ENCODE results near the gene PTRHD1.
A peak's percentile ranks its signal among the peaks of the same experiment; 100 is the strongest.

Gene PTRHD1, protein sequence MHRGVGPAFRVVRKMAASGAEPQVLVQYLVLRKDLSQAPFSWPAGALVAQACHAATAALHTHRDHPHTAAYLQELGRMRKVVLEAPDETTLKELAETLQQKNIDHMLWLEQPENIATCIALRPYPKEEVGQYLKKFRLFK

GRCh38 chr2:24792874-24793760, at the start of gene PTRHD1, which contains the start of gene CENPO:
Gene PTRHD1, minus strand, starts transcription at chr2:24793391. Its CDS starts 14 bp downstream, at chr2:24793377.
Gene CENPO, plus strand, starts transcription at chr2:24793425. Its CDS starts 495 bp downstream, at chr2:24793920.
- Histone ChIP-seq H3K4me3 (ENCODE audit: low read length) (peak within 1 kb of the TSS; percentile 99), H4K20me1 (ENCODE audit: insufficient read depth, low read length) (no peaks in the 10 kb centered on the region), H3K9me3 (replicated peaks; ENCODE audit: insufficient read depth, low read length) (no peaks in the 10 kb centered on the region), H3K27me3 (replicated peaks; ENCODE audit: insufficient read depth, low read length) (no peaks in the 10 kb centered on the region), H3K9me2 (replicated peaks; ENCODE audit: insufficient read depth, low read length) (no peaks in the 10 kb centered on the region), H3K27ac (ENCODE audit: low read length) (peak within 1 kb of the TSS; percentile 90), H2AFZ (ENCODE audit: low read length) (peak within 1 kb of the TSS; percentile 96), H3F3A (ENCODE audit: insufficient read depth, low read length) (peaks cover 6% of the 10 kb centered on the region; the same call in 1 of the 2 replicates), H3K36me3 (replicated peaks; ENCODE audit: insufficient read depth, low read length) (no peaks in the 10 kb centered on the region), H3K9ac (ENCODE audit: low read length) (peak within 1 kb of the TSS; percentile 99), H3K79me2 (ENCODE audit: low read length) (peaks cover 48% of the 10 kb centered on the region), H3K4me1 (ENCODE audit: low read length) (no peaks in the 10 kb centered on the region), H3K4me2 (ENCODE audit: low read depth, low read length) (peak within 1 kb of the TSS; percentile 94)
- peak; percentile 50 for TF ChIP-seq CTCF (IDR thresholded peaks at IDR 0.05; ENCODE audit: low read length)
- no peak for TF ChIP-seq EZH2phosphoT487 (IDR thresholded peaks at IDR 0.05; ENCODE audit: low read length)
- DNase-seq: peak; percentile 97

DNA sequence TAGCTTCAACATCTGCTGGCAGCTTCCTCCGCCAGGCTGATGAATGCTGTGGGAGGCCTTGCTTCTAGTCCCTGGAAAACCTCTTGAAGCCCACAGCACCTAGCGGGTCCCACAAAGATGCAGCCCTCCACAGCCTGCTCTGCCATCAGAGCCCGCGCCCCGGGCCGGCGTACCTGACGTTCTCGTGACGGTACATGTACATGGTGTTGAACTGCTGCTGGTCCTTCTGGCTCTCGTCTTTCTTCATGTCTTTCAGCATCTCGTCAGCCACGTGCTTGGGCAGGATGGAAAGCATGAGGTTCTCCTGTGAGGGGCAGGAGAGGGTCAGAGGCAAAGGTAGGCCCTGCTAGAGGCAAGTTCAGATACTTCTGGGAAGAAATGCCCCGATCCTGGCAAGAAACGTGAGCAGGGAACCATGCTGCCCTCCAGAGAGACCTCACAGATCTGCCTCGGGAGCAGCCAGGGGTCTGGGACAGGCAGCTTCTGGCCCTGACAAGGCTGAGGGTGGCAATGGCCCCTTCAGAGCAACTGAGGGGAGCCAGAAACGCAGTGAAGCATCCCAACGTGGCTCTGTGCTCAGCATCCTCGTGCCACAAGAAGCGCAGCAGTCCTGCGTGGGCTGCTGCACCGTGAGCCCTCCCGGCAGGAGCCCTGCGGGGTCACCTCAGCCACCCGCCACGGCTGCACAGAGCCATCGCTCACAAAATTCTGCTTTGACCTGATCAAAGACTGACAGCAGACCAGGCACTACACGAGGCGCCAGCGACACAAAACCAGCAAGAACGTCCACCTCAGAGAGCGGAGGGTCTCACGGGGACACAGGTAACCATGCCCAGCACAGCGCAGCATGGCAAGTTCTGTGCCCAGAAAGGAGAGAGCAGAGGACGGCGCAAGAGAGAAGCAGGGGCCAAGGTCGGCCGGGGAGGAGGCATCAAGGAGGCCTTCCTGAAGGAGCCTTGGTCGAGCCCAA, 49.2 kb upstream of the PTRHD1 start:
- Histone ChIP-seq H3K9me2 (replicated peaks; ENCODE audit: insufficient read depth, low read length) (no peaks in the 10 kb centered on the region), H3K27me3 (replicated peaks; ENCODE audit: insufficient read depth, low read length) (no peaks in the 10 kb centered on the region), H3K36me3 (replicated peaks; ENCODE audit: insufficient read depth, low read length) (no peaks in the 10 kb centered on the region; the same call in 1 of the 2 replicates), H3K79me2 (ENCODE audit: low read length) (peaks cover 5% of the 10 kb centered on the region), H3K4me3 (ENCODE audit: low read length) (no peak overlapping the region), H4K20me1 (ENCODE audit: insufficient read depth, low read length) (no peaks in the 10 kb centered on the region), H3K27ac (ENCODE audit: low read length) (no peak overlapping the region), H3K9ac (ENCODE audit: low read length) (no peak overlapping the region), H3F3A (ENCODE audit: insufficient read depth, low read length) (no peaks in the 10 kb centered on the region), H3K4me1 (ENCODE audit: low read length) (no peaks in the 10 kb centered on the region), H3K9me3 (replicated peaks; ENCODE audit: insufficient read depth, low read length) (no peaks in the 10 kb centered on the region), H2AFZ (ENCODE audit: low read length) (no peak overlapping the region), H3K4me2 (ENCODE audit: low read depth, low read length) (no peak overlapping the region)
- TF ChIP-seq CTCF (IDR thresholded peaks at IDR 0.05; ENCODE audit: low read length) (no peak), EZH2phosphoT487 (IDR thresholded peaks at IDR 0.05; ENCODE audit: low read length) (no peak), EZH2 (optimal IDR thresholded peaks at IDR 0.05; ENCODE audit: low read depth, low read length) (no peak)
- no peak for DNase-seq
